ENCODE measurements around the gene FBXO31.

Gene FBXO31

DNA sequence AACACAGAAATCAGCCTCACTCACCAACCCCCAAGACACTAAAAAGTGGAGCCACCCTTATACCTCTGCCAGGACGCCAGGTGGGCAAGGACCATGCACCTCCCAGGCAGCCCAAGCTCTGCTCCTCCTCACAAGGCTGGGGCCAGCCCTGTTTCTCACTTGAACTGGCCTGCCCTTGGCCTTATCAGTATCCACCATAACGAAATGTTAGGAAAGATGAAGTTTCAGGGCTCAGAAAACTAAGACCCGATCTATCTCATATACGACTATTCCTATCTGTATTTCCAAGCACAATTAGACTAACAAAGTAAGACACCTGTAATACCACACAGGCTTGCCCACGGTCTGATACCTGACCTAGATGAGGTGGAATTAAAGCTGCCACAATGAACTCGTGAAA lies 6.9 kb downstream of the FBXO31 start:
- TF ChIP-seq, protein P1, sequence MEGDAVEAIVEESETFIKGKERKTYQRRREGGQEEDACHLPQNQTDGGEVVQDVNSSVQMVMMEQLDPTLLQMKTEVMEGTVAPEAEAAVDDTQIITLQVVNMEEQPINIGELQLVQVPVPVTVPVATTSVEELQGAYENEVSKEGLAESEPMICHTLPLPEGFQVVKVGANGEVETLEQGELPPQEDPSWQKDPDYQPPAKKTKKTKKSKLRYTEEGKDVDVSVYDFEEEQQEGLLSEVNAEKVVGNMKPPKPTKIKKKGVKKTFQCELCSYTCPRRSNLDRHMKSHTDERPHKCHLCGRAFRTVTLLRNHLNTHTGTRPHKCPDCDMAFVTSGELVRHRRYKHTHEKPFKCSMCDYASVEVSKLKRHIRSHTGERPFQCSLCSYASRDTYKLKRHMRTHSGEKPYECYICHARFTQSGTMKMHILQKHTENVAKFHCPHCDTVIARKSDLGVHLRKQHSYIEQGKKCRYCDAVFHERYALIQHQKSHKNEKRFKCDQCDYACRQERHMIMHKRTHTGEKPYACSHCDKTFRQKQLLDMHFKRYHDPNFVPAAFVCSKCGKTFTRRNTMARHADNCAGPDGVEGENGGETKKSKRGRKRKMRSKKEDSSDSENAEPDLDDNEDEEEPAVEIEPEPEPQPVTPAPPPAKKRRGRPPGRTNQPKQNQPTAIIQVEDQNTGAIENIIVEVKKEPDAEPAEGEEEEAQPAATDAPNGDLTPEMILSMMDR (IDR thresholded peaks at IDR 0.05; ENCODE audit: low read depth, low read length) = no peak
- DNase-seq (ENCODE audit: low read depth, low spot score) = no peak
- in situ Hi-C loops (cut with HindIII; ENCODE audit: low sequenced_read_pairs) = no loop called here
- H3K4me3 ChIP-seq (ENCODE audit: low read depth, low read length) = no peak overlapping the region

DNA sequence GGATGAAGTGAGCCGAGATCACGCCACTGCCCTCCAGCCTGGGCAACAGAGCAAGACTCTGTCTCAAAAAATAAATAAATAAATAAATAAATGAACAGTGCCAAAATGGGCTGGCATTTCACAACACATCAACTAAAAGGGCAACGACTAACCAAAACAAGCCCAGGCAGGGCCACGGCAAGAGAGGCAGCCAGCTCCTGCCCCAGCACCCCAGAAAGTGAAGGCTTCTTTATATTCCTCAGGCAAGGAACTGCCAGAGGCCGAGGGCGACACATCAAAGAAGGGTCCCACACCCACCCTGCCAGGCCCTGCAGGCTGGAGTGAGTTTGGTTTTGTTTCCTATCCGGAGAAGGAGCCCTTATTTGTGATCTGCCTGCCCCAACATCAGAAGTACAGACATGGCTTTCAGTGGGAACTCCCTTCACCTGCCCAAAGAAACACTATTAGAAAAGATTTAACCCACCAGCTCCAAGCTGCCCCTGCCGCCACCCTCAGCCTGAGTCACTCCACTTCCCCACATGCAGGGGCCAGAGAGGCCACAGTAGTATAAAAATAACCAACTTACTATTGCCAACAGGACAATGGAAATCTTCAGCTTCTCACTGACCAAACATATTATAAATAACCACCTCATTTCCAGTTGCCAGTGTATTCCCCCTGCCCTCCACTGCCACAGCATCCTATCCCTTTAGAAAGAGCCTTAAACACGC lies 8.0 kb downstream of the FBXO31 start:
- TF ChIP-seq, protein P1 (IDR thresholded peaks at IDR 0.05; ENCODE audit: low read depth, low read length) = no peak
- in situ Hi-C loops (cut with HindIII; ENCODE audit: low sequenced_read_pairs) = no loop called here
- no peak overlapping the region for H3K4me3 ChIP-seq (ENCODE audit: low read depth, low read length)
- DNase-seq (ENCODE audit: low read depth, low spot score) = peak; percentile 49

DNA sequence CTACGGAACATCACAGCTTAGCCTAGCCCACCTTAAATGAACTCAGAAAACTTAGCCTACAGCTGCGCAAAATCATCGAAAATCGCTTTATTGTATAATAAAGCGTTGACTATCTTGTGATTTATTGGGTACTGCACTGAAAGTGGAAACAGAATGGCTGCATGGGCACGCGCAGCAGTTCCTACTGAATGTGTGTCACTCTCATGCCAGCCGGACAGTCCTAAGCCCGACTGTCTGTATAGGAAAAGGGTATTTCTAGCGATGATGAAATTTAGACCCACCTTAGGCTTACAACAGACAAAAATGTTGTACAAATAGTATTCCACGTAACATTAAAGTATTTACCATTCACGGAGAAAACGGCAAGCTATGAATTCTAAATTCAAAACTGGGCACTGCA lies 9.3 kb downstream of the FBXO31 start:
- TF ChIP-seq, protein P1 (IDR thresholded peaks at IDR 0.05; ENCODE audit: low read depth, low read length) = no peak
- no peak overlapping the region for H3K4me3 ChIP-seq (ENCODE audit: low read depth, low read length)
- DNase-seq (ENCODE audit: low read depth, low spot score) = no peak
- in situ Hi-C loops (cut with HindIII; ENCODE audit: low sequenced_read_pairs) = no loop called here

DNA sequence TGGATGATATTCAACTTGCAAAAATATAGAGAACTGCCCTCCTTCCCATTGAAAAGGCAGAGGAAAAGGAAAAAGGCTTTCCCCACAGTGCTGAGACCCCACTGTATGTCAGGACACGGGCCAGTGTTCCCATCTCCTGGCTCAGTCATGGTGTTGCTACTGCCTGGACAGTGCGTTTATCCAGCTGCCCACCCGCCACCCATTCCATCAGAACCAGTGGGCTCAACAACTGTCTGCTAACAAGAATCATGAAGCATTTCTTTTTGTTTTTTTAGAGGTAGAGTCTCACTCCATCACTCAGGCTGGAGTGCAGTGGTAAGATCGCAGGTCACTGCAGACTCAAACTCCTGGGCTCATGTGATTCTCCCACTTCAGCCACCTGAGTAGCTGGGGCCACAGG lies 11.3 kb downstream of the FBXO31 start:
- in situ Hi-C loops (cut with HindIII; ENCODE audit: low sequenced_read_pairs) = no loop called here
- DNase-seq (ENCODE audit: low read depth, low spot score) = no peak
- TF ChIP-seq, protein P1 (IDR thresholded peaks at IDR 0.05; ENCODE audit: low read depth, low read length) = no peak

DNA sequence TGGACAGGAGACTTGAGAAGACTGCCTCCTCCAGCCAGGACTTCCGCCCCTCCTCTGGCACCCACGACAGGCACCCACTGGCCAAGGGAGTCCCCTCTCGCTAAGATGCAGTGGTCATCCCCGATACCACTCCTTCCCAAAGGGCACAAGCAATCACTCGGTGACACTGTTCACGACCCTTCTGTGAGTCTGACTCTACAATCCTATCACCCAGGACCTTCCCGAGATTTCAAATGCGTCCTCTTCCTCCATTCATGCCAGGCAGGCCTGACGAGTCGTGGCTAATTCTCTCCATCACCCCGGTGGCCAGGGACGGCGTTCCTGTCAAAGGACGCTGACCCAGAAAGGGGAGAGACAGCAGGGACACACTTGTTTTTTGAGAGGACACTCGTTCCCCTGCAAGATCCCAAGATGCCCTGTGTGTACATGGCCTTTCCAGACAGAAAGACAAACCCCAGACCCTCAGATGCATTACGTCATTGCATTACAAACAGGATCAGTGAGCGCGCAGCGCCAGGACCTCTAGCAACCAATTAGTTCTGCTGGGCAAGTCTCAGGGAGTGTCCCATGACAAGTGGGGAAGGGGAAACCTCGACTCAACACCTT lies 12.2 kb downstream of the FBXO31 start:
- no peak for DNase-seq (ENCODE audit: low read depth, low spot score)
- in situ Hi-C loops (cut with HindIII; ENCODE audit: low sequenced_read_pairs) = no loop called here
- TF ChIP-seq, protein P1 (IDR thresholded peaks at IDR 0.05; ENCODE audit: low read depth, low read length) = no peak
- no peak overlapping the region for H3K4me3 ChIP-seq (ENCODE audit: low read depth, low read length)

More for the DNA sequence above, 11.3 kb downstream of the FBXO31 start:
- H3K4me3 ChIP-seq (ENCODE audit: low read depth, low read length) = no peak overlapping the region

DNA sequence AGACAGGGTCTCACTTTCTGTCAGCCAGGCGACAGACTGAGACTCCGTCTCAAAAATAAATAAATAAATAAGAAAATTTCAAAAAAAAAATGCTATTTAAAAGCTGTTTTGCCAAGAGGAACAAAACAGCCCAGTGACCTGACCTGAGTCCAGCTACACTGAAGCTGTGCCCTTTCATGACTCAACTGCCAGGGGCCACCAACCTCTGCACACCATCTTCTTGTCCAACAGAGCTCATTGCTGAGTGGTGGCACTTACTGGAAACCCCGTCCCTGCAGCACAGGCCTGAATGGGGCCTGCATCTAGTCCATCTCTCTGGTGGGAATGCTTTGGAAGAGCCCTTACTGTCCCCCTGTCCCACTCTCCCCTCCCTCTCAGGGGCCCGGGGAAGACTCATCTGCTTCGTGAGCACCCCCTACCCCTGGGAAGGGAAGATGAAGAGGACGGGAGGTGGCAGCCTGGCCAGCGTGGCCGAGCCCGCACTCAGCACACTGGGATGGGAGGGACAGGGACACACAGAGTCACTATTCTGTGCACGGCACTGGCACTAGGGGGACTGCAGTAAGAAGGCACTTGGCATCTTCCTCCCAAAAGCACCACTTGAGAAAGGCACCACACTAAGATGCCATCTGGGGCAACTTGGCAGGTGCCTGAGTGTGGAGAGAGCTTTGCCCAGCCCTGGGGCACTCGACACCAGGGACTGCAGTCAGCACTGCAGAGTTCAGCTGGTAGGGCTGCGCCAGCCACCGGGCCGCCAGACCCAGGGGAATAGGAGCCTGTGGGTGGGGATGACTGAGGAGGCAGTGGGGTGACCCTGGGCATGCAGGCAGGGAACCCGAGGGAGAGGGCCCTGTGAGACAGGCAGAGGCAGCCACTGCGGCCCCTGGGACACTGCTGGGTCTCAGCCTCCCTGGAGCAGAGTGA lies 13.5 kb downstream of the FBXO31 start:
- TF ChIP-seq, protein P1 (IDR thresholded peaks at IDR 0.05; ENCODE audit: low read depth, low read length) = no peak
- in situ Hi-C loops (cut with HindIII; ENCODE audit: low sequenced_read_pairs) = no loop called here
- DNase-seq (ENCODE audit: low read depth, low spot score) = no peak
- H3K4me3 ChIP-seq (ENCODE audit: low read depth, low read length) = no peak overlapping the region
